A549 (cell line): ENCODE measurements around the gene USO1.
"Not testable (repeated sequence)": the region's sequence is repeated elsewhere in the genome, so short reads cannot be mapped to it uniquely, and the experiment has no call there.

ENCODE experiments used
- EHMT2 ChIP-seq: fragments of 200-600 bp; sonication (generic); IDR thresholded peaks from 2 replicates; pipeline ENCODE4 v1.6.1; 2016; ENCODE audit warnings: antibody characterized with exemption, low read depth, mild to moderate bottlenecking, moderate library complexity
- FOSL2 ChIP-seq, 2 experiments: fragments of 450-650 bp in 1 of 2; fragments of >200 bp in 1 of 2; sonication (Bioruptor Twin) in 1 of 2; formaldehyde crosslinking; IDR thresholded peaks; 2 replicates each; pipeline versions ENCODE4 v1.5.0 to v1.6.1; 2016 to 2020; ENCODE audit warnings: mild to moderate bottlenecking in 1 of 2, moderate library complexity in 1 of 2
- MAX ChIP-seq: IDR thresholded peaks from 2 replicates; pipeline ENCODE4 v1.6.1; 2012
- POLR2A ChIP-seq: IDR thresholded peaks from 2 replicates; pipeline ENCODE4 v1.6.1; 2012; ENCODE audit warnings: mild to moderate bottlenecking, low read length
- SREBF2 ChIP-seq: fragments of 450-650 bp; IDR thresholded peaks from 2 replicates; pipeline ENCODE4 v1.6.1; 2014; ENCODE audit warnings: mild to moderate bottlenecking, moderate library complexity
- ZFP36 ChIP-seq: fragments of 450-650 bp; IDR thresholded peaks from 2 replicates; pipeline ENCODE4 v1.6.1; 2014; ENCODE audit warnings: borderline replicate concordance; ENCODE audit not compliant: partially characterized antibody
- ZSCAN20 ChIP-seq: fragments of 250-450 bp; sonication (Bioruptor Pico); IDR thresholded peaks from 2 replicates; pipeline ENCODE4 v1.8.0; 2022; ENCODE audit warnings: mild to moderate bottlenecking, moderate library complexity
- TF ChIP-seq, protein P1 (sequence below): IDR thresholded peaks from 2 replicates; pipeline ENCODE4 v1.6.1; 2012
- TF ChIP-seq, protein P2 (sequence below): fragments of >200 bp; sonication (Bioruptor Twin); formaldehyde crosslinking; IDR thresholded peaks from 3 replicates; pipeline ENCODE4 v1.5.1; 2016
- TF ChIP-seq, protein P3 (sequence below): fragments of 200-600 bp; sonication (generic); IDR thresholded peaks from 2 replicates; pipeline ENCODE4 v1.6.1; 2016; ENCODE audit warnings: antibody characterized with exemption, mild to moderate bottlenecking, moderate library complexity
- TF ChIP-seq, protein P4 (sequence below): IDR thresholded peaks from 2 replicates; pipeline ENCODE4 v1.6.1; 2012; ENCODE audit warnings: low read depth, borderline replicate concordance

GRCh38 chr4:75692066-75692465 is 32.3 kb upstream of the USO1 start:
- TF ChIP-seq, protein P1, sequence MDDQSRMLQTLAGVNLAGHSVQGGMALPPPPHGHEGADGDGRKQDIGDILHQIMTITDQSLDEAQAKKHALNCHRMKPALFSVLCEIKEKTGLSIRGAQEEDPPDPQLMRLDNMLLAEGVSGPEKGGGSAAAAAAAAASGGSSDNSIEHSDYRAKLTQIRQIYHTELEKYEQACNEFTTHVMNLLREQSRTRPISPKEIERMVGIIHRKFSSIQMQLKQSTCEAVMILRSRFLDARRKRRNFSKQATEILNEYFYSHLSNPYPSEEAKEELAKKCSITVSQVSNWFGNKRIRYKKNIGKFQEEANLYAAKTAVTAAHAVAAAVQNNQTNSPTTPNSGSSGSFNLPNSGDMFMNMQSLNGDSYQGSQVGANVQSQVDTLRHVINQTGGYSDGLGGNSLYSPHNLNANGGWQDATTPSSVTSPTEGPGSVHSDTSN, result not testable (repeated sequence)
- TF ChIP-seq MAX; EHMT2; ZFP36; FOSL2 (IDR thresholded peaks at IDR 0.05); FOSL2 (CRISPR knock-in tag; IDR thresholded peaks at IDR 0.05); POLR2A; SREBF2; ZSCAN20 (CRISPR knock-in tag): not testable (repeated sequence)
- TF ChIP-seq, protein P2, sequence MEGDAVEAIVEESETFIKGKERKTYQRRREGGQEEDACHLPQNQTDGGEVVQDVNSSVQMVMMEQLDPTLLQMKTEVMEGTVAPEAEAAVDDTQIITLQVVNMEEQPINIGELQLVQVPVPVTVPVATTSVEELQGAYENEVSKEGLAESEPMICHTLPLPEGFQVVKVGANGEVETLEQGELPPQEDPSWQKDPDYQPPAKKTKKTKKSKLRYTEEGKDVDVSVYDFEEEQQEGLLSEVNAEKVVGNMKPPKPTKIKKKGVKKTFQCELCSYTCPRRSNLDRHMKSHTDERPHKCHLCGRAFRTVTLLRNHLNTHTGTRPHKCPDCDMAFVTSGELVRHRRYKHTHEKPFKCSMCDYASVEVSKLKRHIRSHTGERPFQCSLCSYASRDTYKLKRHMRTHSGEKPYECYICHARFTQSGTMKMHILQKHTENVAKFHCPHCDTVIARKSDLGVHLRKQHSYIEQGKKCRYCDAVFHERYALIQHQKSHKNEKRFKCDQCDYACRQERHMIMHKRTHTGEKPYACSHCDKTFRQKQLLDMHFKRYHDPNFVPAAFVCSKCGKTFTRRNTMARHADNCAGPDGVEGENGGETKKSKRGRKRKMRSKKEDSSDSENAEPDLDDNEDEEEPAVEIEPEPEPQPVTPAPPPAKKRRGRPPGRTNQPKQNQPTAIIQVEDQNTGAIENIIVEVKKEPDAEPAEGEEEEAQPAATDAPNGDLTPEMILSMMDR, result not testable (repeated sequence)
- TF ChIP-seq, protein P3, sequence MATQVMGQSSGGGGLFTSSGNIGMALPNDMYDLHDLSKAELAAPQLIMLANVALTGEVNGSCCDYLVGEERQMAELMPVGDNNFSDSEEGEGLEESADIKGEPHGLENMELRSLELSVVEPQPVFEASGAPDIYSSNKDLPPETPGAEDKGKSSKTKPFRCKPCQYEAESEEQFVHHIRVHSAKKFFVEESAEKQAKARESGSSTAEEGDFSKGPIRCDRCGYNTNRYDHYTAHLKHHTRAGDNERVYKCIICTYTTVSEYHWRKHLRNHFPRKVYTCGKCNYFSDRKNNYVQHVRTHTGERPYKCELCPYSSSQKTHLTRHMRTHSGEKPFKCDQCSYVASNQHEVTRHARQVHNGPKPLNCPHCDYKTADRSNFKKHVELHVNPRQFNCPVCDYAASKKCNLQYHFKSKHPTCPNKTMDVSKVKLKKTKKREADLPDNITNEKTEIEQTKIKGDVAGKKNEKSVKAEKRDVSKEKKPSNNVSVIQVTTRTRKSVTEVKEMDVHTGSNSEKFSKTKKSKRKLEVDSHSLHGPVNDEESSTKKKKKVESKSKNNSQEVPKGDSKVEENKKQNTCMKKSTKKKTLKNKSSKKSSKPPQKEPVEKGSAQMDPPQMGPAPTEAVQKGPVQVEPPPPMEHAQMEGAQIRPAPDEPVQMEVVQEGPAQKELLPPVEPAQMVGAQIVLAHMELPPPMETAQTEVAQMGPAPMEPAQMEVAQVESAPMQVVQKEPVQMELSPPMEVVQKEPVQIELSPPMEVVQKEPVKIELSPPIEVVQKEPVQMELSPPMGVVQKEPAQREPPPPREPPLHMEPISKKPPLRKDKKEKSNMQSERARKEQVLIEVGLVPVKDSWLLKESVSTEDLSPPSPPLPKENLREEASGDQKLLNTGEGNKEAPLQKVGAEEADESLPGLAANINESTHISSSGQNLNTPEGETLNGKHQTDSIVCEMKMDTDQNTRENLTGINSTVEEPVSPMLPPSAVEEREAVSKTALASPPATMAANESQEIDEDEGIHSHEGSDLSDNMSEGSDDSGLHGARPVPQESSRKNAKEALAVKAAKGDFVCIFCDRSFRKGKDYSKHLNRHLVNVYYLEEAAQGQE, result not testable (repeated sequence)
- TF ChIP-seq, protein P4, sequence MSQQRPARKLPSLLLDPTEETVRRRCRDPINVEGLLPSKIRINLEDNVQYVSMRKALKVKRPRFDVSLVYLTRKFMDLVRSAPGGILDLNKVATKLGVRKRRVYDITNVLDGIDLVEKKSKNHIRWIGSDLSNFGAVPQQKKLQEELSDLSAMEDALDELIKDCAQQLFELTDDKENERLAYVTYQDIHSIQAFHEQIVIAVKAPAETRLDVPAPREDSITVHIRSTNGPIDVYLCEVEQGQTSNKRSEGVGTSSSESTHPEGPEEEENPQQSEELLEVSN, result not testable (repeated sequence)
